Mucosa of rectum (tissue), 2 donors: ENCODE results near the gene GOLGA3.
"Not testable (repeated sequence)": the region's sequence is repeated elsewhere in the genome, so short reads cannot be mapped to it uniquely, and the experiment has no call there.

ENCODE experiments used
- H3K27ac ChIP-seq, 2 donors: one replicate each; pipeline ENCODE4 v1.7.0; 2013; ENCODE audit warnings: inconsistent platforms in 2 of 2, low read depth in 2 of 2, low read length in 2 of 2
- H3K27me3 ChIP-seq, 2 donors: one replicate each; pipeline ENCODE4 v1.7.0; 2013; ENCODE audit warnings: low read length in 2 of 2; ENCODE audit not compliant: control insufficient read depth in 2 of 2, insufficient read depth in 2 of 2
- H3K36me3 ChIP-seq, 2 donors: one replicate each; pipeline ENCODE4 v1.7.0; 2013; ENCODE audit warnings: low read length in 2 of 2; ENCODE audit not compliant: control insufficient read depth in 2 of 2, insufficient read depth in 2 of 2
- H3K4me1 ChIP-seq, 2 donors: one replicate each; pipeline ENCODE4 v1.7.0; 2013; ENCODE audit warnings: low read length in 2 of 2, mild to moderate bottlenecking in 1 of 2; ENCODE audit not compliant: control insufficient read depth in 2 of 2, insufficient read depth in 2 of 2
- H3K4me3 ChIP-seq, 2 donors: one replicate each; pipeline ENCODE4 v1.7.0; 2013; ENCODE audit warnings: low read length in 2 of 2
- H3K9ac ChIP-seq, 2 donors: one replicate each; pipeline ENCODE4 v1.7.0; 2013; ENCODE audit warnings: low read length in 2 of 2, low read depth in 1 of 2, mild to moderate bottlenecking in 1 of 2
- H3K9me3 ChIP-seq, 2 donors: one replicate each; pipeline ENCODE4 v1.7.0; 2013; ENCODE audit warnings: low read length in 2 of 2; ENCODE audit not compliant: control insufficient read depth in 2 of 2
- donor health status: healthy.
- donor health status: Normal muscosa, but diverticular disease.

Gene GOLGA3

GRCh38 chr12:132828706-132829534, at the start of gene GOLGA3:
GOLGA3 (minus strand) TSS chr12:132828869; CDS start chr12:132822128, 6,741 bp downstream.
- Histone ChIP-seq H3K27ac (peak within 1 kb of the TSS; percentile 98), H3K9ac (peak within 1 kb of the TSS; percentile 90 to 94), H3K4me1 (peaks cover 17 to 29% of the 10 kb centered on the region in 2 donors), H3K27me3 (no peaks in the 10 kb centered on the region), H3K4me3 (peak within 1 kb of the TSS; percentile 87 to 91), H3K36me3 (peaks cover 24 to 30% of the 10 kb centered on the region in 2 donors), H3K9me3 (no peaks in the 10 kb centered on the region)

- not testable (repeated sequence) for H3K9me3 ChIP-seq, H3K27me3 ChIP-seq, H3K4me3 ChIP-seq, H3K27ac ChIP-seq, H3K9ac ChIP-seq, H3K4me1 ChIP-seq
- peaks cover 48 to 51% of the 10 kb centered on the region in 2 donors for H3K36me3 ChIP-seq
Measured at GRCh38 chr12:132874620-132875019, 46.0 kb upstream of the GOLGA3 start.

- H3K4me1 ChIP-seq, result no peaks in the 10 kb centered on the region
- H3K36me3 ChIP-seq, result peaks cover 52 to 56% of the 10 kb centered on the region in 2 donors
- H3K27ac ChIP-seq, result no peak overlapping the region
- no peaks in the 10 kb centered on the region for H3K27me3 ChIP-seq
- H3K9ac ChIP-seq, result no peak overlapping the region
- no peak overlapping the region for H3K4me3 ChIP-seq
- no peaks in the 10 kb centered on the region for H3K9me3 ChIP-seq
Measured at GRCh38 chr12:132874175-132874574, 45.5 kb upstream of the GOLGA3 start.

GRCh38 chr12:132873724-132874123, 45.1 kb upstream of the GOLGA3 start:
- Histone ChIP-seq H3K27ac (no peak overlapping the region), H3K36me3 (peaks cover 54 to 56% of the 10 kb centered on the region in 2 donors), H3K9me3 (no peaks in the 10 kb centered on the region), H3K9ac (no peak overlapping the region), H3K4me1 (no peaks in the 10 kb centered on the region), H3K27me3 (no peaks in the 10 kb centered on the region), H3K4me3 (no peak overlapping the region)

- H3K4me1 ChIP-seq, result no peaks in the 10 kb centered on the region
- H3K9ac ChIP-seq, result no peak overlapping the region
- H3K4me3 ChIP-seq, result no peak overlapping the region
- no peaks in the 10 kb centered on the region for H3K27me3 ChIP-seq
- H3K36me3 ChIP-seq, result peaks cover 52 to 57% of the 10 kb centered on the region in 2 donors
- H3K9me3 ChIP-seq, result no peaks in the 10 kb centered on the region
- H3K27ac ChIP-seq, result peak overlapping the region in 1 of 2 donors; percentile 43
Measured at GRCh38 chr12:132872975-132873421, 44.3 kb upstream of the GOLGA3 start.

GRCh38 chr12:132872073-132872855, 43.6 kb upstream of the GOLGA3 start:
- H3K36me3 ChIP-seq, result peaks cover 53 to 59% of the 10 kb centered on the region in 2 donors
- H3K4me1 ChIP-seq, result no peaks in the 10 kb centered on the region

GRCh38 chr12:132869551-132869950, 40.9 kb upstream of the GOLGA3 start:
- Histone ChIP-seq H3K27me3 (no peaks in the 10 kb centered on the region), H3K36me3 (peaks cover 56 to 59% of the 10 kb centered on the region in 2 donors), H3K4me3 (no peak overlapping the region), H3K9ac (no peak overlapping the region), H3K27ac (no peak overlapping the region), H3K9me3 (no peaks in the 10 kb centered on the region), H3K4me1 (no peaks in the 10 kb centered on the region)

More at GRCh38 chr12:132872073-132872855, 43.6 kb upstream of the GOLGA3 start:
- no peak overlapping the region for H3K27ac ChIP-seq
- H3K27me3 ChIP-seq, result no peaks in the 10 kb centered on the region
- no peak overlapping the region for H3K9ac ChIP-seq
- H3K4me3 ChIP-seq, result no peak overlapping the region
- no peaks in the 10 kb centered on the region for H3K9me3 ChIP-seq

GRCh38 chr12:132866251-132866828, 37.7 kb upstream of the GOLGA3 start:
- H3K27ac ChIP-seq, result no peak overlapping the region
- no peaks in the 10 kb centered on the region for H3K4me1 ChIP-seq
- no peaks in the 10 kb centered on the region for H3K27me3 ChIP-seq
- no peak overlapping the region for H3K9ac ChIP-seq
- H3K36me3 ChIP-seq, result peaks cover 36 to 50% of the 10 kb centered on the region in 2 donors
- no peak overlapping the region for H3K4me3 ChIP-seq
- H3K9me3 ChIP-seq, result no peaks in the 10 kb centered on the region

- Histone ChIP-seq H3K4me1 (no peaks in the 10 kb centered on the region), H3K9me3 (no peaks in the 10 kb centered on the region), H3K36me3 (peaks cover 42 to 61% of the 10 kb centered on the region in 2 donors), H3K27me3 (no peaks in the 10 kb centered on the region), H3K9ac (no peak overlapping the region), H3K27ac (no peak overlapping the region), H3K4me3 (no peak overlapping the region)
Measured at GRCh38 chr12:132861558-132861957, 32.9 kb upstream of the GOLGA3 start.
